HepG2 (cell line): Measurements from ENCODE around the gene GDF9. TPM values are rescaled to one million over a fixed set of nuclear protein-coding genes. Genes with fewer than 3 reads are reported as not detected.

Source experiments
- ATAC-seq: fragments of 200-7000 bp; cut with Tn5 transposase; 3 replicates; pipeline ENCODE4 v1.9.1; 2020; ENCODE audit warnings: mild to moderate bottlenecking, moderate library complexity
- BruUV-seq: library from RNA; stranded (reverse); fragments of 400-500 nt; replicated peaks from 2 replicates; lab custom pipeline; 2021; lab: Mats Ljungman, UMichigan
- CTCF ChIA-PET: fragments of 300-600 bp; formaldehyde crosslinking; extraction: SDS; loops from one replicate; lab custom pipeline; 2021; ENCODE audit warnings: low total read pairs, inconsistent platforms, low intra/inter-chr PET ratio; lab: Yijun Ruan, JAX
- POLR2A ChIA-PET: fragments of 350-600 bp; sonication (Branson Sonifier 250); formaldehyde crosslinking; loops from one replicate; lab custom pipeline; 2020; ENCODE audit warnings: antibody characterized with exemption, inconsistent platforms; lab: Yijun Ruan, JAX
- DNase-seq: peaks from one replicate; pipeline ENCODE4 v3.0.0-alpha.2; 2015; ENCODE audit warnings: low spot score
- FAIRE-seq: peaks from 3 replicates; lab custom pipeline; 2011; peaks lifted over from hg19 to GRCh38; lab: Jason Lieb, UNC
- H2AFZ ChIP-seq: one replicate; pipeline ENCODE4 v1.6.1; 2011; ENCODE audit warnings: low read length, inconsistent platforms
- H3K27ac ChIP-seq: fragments of 300-600 bp; 3 replicates; pipeline ENCODE4 v1.8.0; 2011; ENCODE audit warnings: mixed run types, mild to moderate bottlenecking, mixed read lengths, low read length, inconsistent platforms; ENCODE audit not compliant: insufficient read depth; ENCODE audit errors: extremely low read length
- H3K27me3 ChIP-seq, 2 experiments: fragments of 200-600 bp in 1 of 2; 2 replicates in 1 of 2; 3 replicates in 1 of 2; pipeline versions ENCODE4 v1.6.0 to v1.8.0; 2011; ENCODE audit warnings: low read length in 2 of 2, mild to moderate bottlenecking in 2 of 2, moderate library complexity in 2 of 2, inconsistent platforms in 1 of 2; ENCODE audit not compliant: insufficient read depth in 2 of 2, control insufficient read depth in 1 of 2
- H3K36me3 ChIP-seq, 2 experiments: fragments of 200-600 bp in 1 of 2; replicated peaks in 1 of 2; 2 replicates in 1 of 2; 3 replicates in 1 of 2; pipeline versions ENCODE4 v1.5.1 to v1.8.0; 2011; ENCODE audit warnings: low read length in 2 of 2, inconsistent platforms in 1 of 2; ENCODE audit not compliant: insufficient read depth in 2 of 2, control insufficient read depth in 1 of 2
- H3K4me1 ChIP-seq: 2 replicates; pipeline ENCODE4 v1.5.1; 2012; ENCODE audit warnings: low read length, inconsistent platforms; ENCODE audit not compliant: insufficient read depth
- H3K4me2 ChIP-seq: 2 replicates; pipeline ENCODE4 v1.6.0; 2011; ENCODE audit warnings: low read depth, low read length, inconsistent platforms
- H3K4me3 ChIP-seq, 3 experiments: fragments of 200-600 bp in 1 of 3; sonication (generic), shearing (Covaris generic) in 1 of 3; replicated peaks in 1 of 3; 2 replicates each; pipeline ENCODE4 v1.5.1; 2011 to 2016; ENCODE audit warnings: low read length in 3 of 3, inconsistent platforms in 2 of 3, low read depth in 2 of 3, mild to moderate bottlenecking in 2 of 3, control low read depth in 1 of 3, mixed read lengths in 1 of 3; ENCODE audit not compliant: insufficient read depth in 1 of 3
- H3K79me2 ChIP-seq: one replicate; pipeline ENCODE4 v1.6.1; 2011; ENCODE audit warnings: low read length, inconsistent platforms; ENCODE audit not compliant: insufficient read depth
- H3K9ac ChIP-seq: 2 replicates; pipeline ENCODE4 v1.6.0; 2011; ENCODE audit warnings: mild to moderate bottlenecking, low read depth, low read length, inconsistent platforms; ENCODE audit not compliant: insufficient read depth
- H3K9me3 ChIP-seq: 2 replicates; pipeline ENCODE4 v1.5.1; 2012; ENCODE audit warnings: mild to moderate bottlenecking, low read length
- H4K20me1 ChIP-seq: 2 replicates; pipeline ENCODE4 v1.6.0; 2011; ENCODE audit warnings: inconsistent platforms, mild to moderate bottlenecking, low read length, moderate library complexity; ENCODE audit not compliant: insufficient read depth
- BATF2 ChIP-seq: sonication (generic); formaldehyde crosslinking; IDR thresholded peaks from 2 replicates; pipeline ENCODE4 v1.8.0; 2022; ENCODE audit warnings: mild to moderate bottlenecking, missing genetic modification reagents, moderate library complexity
- HMGXB3 ChIP-seq: sonication (generic); formaldehyde crosslinking; IDR thresholded peaks from 2 replicates; pipeline ENCODE4 v1.4.0; 2020; ENCODE audit warnings: missing genetic modification reagents, borderline replicate concordance
- ONECUT2 ChIP-seq: sonication (generic); formaldehyde crosslinking; IDR thresholded peaks from 2 replicates; pipeline ENCODE4 v1.4.0; 2020; ENCODE audit warnings: missing genetic modification reagents
- POLR2AphosphoS5 ChIP-seq: IDR thresholded peaks from 2 replicates; pipeline ENCODE4 v1.6.1; 2012; ENCODE audit warnings: low read depth, low read length
- PRPF4 ChIP-seq: fragments of 200-400 bp; formaldehyde crosslinking; IDR thresholded peaks from 2 replicates; pipeline ENCODE4 v1.6.1; 2016; ENCODE audit warnings: low read length, low read depth; ENCODE audit not compliant: poor library complexity, severe bottlenecking
- ZBTB37 ChIP-seq: sonication (generic); formaldehyde crosslinking; IDR thresholded peaks from 2 replicates; pipeline ENCODE4 v1.4.0; 2020; ENCODE audit warnings: mild to moderate bottlenecking, missing genetic modification reagents
- ZNF337 ChIP-seq: sonication (generic); formaldehyde crosslinking; IDR thresholded peaks from 2 replicates; pipeline ENCODE4 v1.5.1; 2020; ENCODE audit warnings: missing genetic modification reagents, low read depth, mild to moderate bottlenecking, borderline replicate concordance
- WGBS: methylation state at CpG from one replicate; pipeline ENCODE4 v1.1.6; 2017; ENCODE audit warnings: low lambda C conversion rate; 5-methylcytosine and 5-hydroxymethylcytosine counted together
- in situ Hi-C: cut with HindIII; loops from 2 replicates; pipeline ENCODE4 v1.10.0; 2017; ENCODE audit warnings: low pct_unique_long_range_greater_than_20kb; ENCODE audit not compliant: extremely low pct_ligation_motif_present
- intact Hi-C: fragments of 100-400 bp; cut with micrococcal nuclease; formaldehyde crosslinking; loops from one replicate; pipeline ENCODE4 v1.10.0; 2022; ENCODE audit not compliant: unreplicated experiment
- polyA plus RNA-seq, 8 experiments: library from polyadenylated mRNA; depleted of rRNA in 3 of 8; stranded (reverse) in 7 of 8; unstranded in 1 of 8; fragments of >200 nt; fragmentation: Illumina TruSeq in 4 of 8; extraction: Trizol in 4 of 8; gene quantifications; 2 replicates each; pipeline versions ENCODE4 v1.2.1 to v1.2.3, GENCODE V29; 2011 to 2016; ENCODE audit warnings: low read depth in 4 of 8, missing spikeins in 1 of 8, mixed read lengths in 1 of 8; ENCODE audit not compliant: insufficient read depth in 1 of 8
- total RNA-seq, 5 experiments: library from RNA; depleted of rRNA; stranded (reverse); fragments of >200 nt; fragmentation: Illumina TruSeq; extraction: Trizol; gene quantifications; 2 replicates each; pipeline ENCODE4 v1.2.3, GENCODE V29; 2016; ENCODE audit warnings: low read depth in 1 of 5

Gene GDF9
- total and polyA plus RNA-seq, 2 of the 13 experiments (the other 11 are each of a cell fraction or from before 2014, with no cell fraction given), result 0.33 to 0.38 TPM

GRCh38 chr5:132877938-132878337 is 11.7 kb upstream of the GDF9 start:
- no peak for FAIRE-seq
- no peak for TF ChIP-seq HMGXB3
- TF ChIP-seq POLR2AphosphoS5, result peak; percentile 27; the same call in 1 of the 2 replicates
- POLR2A ChIA-PET, result no interaction called here
- CTCF ChIA-PET, result no interaction called here
- H3K4me3 ChIP-seq, result no peak overlapping the region
- no peak; the same call in 2 of the 3 replicates for ATAC-seq
- H3K4me2 ChIP-seq, result no peak overlapping the region
- H4K20me1 ChIP-seq, result no peaks in the 10 kb centered on the region
- peaks cover 55% of the 10 kb centered on the region for H3K4me1 ChIP-seq
- H3K9ac ChIP-seq, result no peak overlapping the region
- no TSS peak for BruUV-seq
- H3K27ac ChIP-seq, result peak overlapping the region; percentile 21
- in situ Hi-C loops, result no loop called here
- peaks cover 13% of the 10 kb centered on the region for H3K79me2 ChIP-seq
- intact Hi-C loops, result no loop called here
- H3K9me3 ChIP-seq, result no peaks in the 10 kb centered on the region
- no peak for DNase-seq
- WGBS, result 92% methylated on average over 3 of the region's 3 CpGs
- H3K36me3 ChIP-seq, result peaks cover 14 to 34% of the 10 kb centered on the region in 2 experiments
- no peak overlapping the region for H2AFZ ChIP-seq
- H3K27me3 ChIP-seq, result no peaks in the 10 kb centered on the region; a peak in 1 of 5 replicates

- Histone ChIP-seq H4K20me1 (no peaks in the 10 kb centered on the region), H3K27me3 (no peaks in the 10 kb centered on the region; a peak in 1 of 5 replicates), H3K4me2 (no peak overlapping the region), H3K79me2 (peaks cover 13% of the 10 kb centered on the region), H3K36me3 (peaks cover 14 to 30% of the 10 kb centered on the region in 2 experiments), H3K4me3 (no peak overlapping the region), H3K27ac (peak overlapping the region; percentile 21), H3K4me1 (peaks cover 60% of the 10 kb centered on the region), H3K9me3 (no peaks in the 10 kb centered on the region), H2AFZ (no peak overlapping the region), H3K9ac (no peak overlapping the region)
- in situ Hi-C loops, result no loop called here
- POLR2A ChIA-PET, result interaction anchor here (1.4 kb wide), 1 partner anchor 45 kb away, joined by 4 read pairs; no protein-coding TSS in a partner anchor
- CTCF ChIA-PET, result no interaction called here
- ATAC-seq (no peak), DNase-seq (no peak), FAIRE-seq (no peak)
- intact Hi-C loops, result no loop called here
- 82% methylated on average over 2 of the region's 2 CpGs for WGBS
- BruUV-seq, result no TSS peak
- TF ChIP-seq ONECUT2 (CRISPR knock-in tag), result no peak
- no peak for TF ChIP-seq PRPF4
- no peak for TF ChIP-seq ZNF337 (CRISPR knock-in tag)
- no peak for TF ChIP-seq BATF2 (CRISPR knock-in tag)
- TF ChIP-seq ZBTB37, result no peak
Measured at GRCh38 chr5:132877466-132877865, 11.2 kb upstream of the GDF9 start.
